Putamen (tissue), 1 donor: Measurements from ENCODE around the gene ASAP2.
A peak's percentile ranks its signal among the peaks of the same experiment; 100 is the strongest.

Experiments used
- DNase-seq: peaks from one replicate; pipeline ENCODE4 v3.0.0-alpha.2; 2016; ENCODE audit warnings: low spot score

The ASAP2 gene

GRCh38 chr2:9325428-9325827 lies 118.8 kb downstream of the ASAP2 start:
- no peak for DNase-seq

- no peak for DNase-seq
Measured at GRCh38 chr2:9326975-9327374, 120.4 kb downstream of the ASAP2 start.

- no peak for DNase-seq
Measured at GRCh38 chr2:9327873-9328352, 121.3 kb downstream of the ASAP2 start.

- DNase-seq, result no peak
Measured at GRCh38 chr2:9328931-9329330, 122.3 kb downstream of the ASAP2 start.

- no peak for DNase-seq
Measured at GRCh38 chr2:9329497-9329896, 122.9 kb downstream of the ASAP2 start.

GRCh38 chr2:9330612-9331270 lies 124.1 kb downstream of the ASAP2 start:
- DNase-seq, result peak; percentile 77

- no peak for DNase-seq
Measured at GRCh38 chr2:9331704-9332103, 125.1 kb downstream of the ASAP2 start.

GRCh38 chr2:9332136-9332852 lies 125.7 kb downstream of the ASAP2 start:
- DNase-seq, result no peak

- no peak for DNase-seq
Measured at GRCh38 chr2:9332853-9333245, 126.2 kb downstream of the ASAP2 start.

GRCh38 chr2:9333591-9334171 lies 127.1 kb downstream of the ASAP2 start:
- peak; percentile 75 for DNase-seq

- no peak for DNase-seq
Measured at GRCh38 chr2:9334761-9335160, 128.1 kb downstream of the ASAP2 start.

GRCh38 chr2:9335322-9335832 lies 128.8 kb downstream of the ASAP2 start:
- DNase-seq, result no peak

GRCh38 chr2:9336241-9336575 lies 129.6 kb downstream of the ASAP2 start:
- DNase-seq, result no peak

- no peak for DNase-seq
Measured at GRCh38 chr2:9336576-9337314, 130.1 kb downstream of the ASAP2 start.

GRCh38 chr2:9337901-9338300 lies 131.3 kb downstream of the ASAP2 start:
- DNase-seq, result no peak

- DNase-seq, result peak; percentile 62
Measured at GRCh38 chr2:9341337-9341887, 134.8 kb downstream of the ASAP2 start.

GRCh38 chr2:9342659-9343058 lies 136.0 kb downstream of the ASAP2 start:
- no peak for DNase-seq

- DNase-seq, result no peak
Measured at GRCh38 chr2:9343524-9343923, 136.9 kb downstream of the ASAP2 start.

- DNase-seq, result no peak
Measured at GRCh38 chr2:9344434-9344833, 137.8 kb downstream of the ASAP2 start.

- no peak for DNase-seq
Measured at GRCh38 chr2:9345343-9345742, 138.7 kb downstream of the ASAP2 start.

- no peak for DNase-seq
Measured at GRCh38 chr2:9345997-9346396, 139.4 kb downstream of the ASAP2 start.

- peak; percentile 41 for DNase-seq
Measured at GRCh38 chr2:9346885-9347284, 140.3 kb downstream of the ASAP2 start.
